Adipocyte (in vitro differentiated cells): Measurements from ENCODE around the gene OLIG2.

Source experiments
- DNase-seq: peaks from one replicate; pipeline ENCODE4 v3.0.0-alpha.2; 2015; ENCODE audit warnings: low read depth
- H3K27me3 ChIP-seq: replicated peaks from 2 replicates; pipeline ENCODE4 v1.7.0; 2013; ENCODE audit warnings: mild to moderate bottlenecking, low read length, moderate library complexity; ENCODE audit not compliant: control insufficient read depth, insufficient read depth
- H3K36me3 ChIP-seq: 2 replicates; pipeline ENCODE4 v1.7.0; 2013; ENCODE audit warnings: low read length, mild to moderate bottlenecking, moderate library complexity; ENCODE audit not compliant: control insufficient read depth, insufficient read depth, severe bottlenecking
- H3K4me1 ChIP-seq: 2 replicates; pipeline ENCODE4 v1.7.0; 2013; ENCODE audit warnings: mild to moderate bottlenecking, low read length, moderate library complexity; ENCODE audit not compliant: control insufficient read depth, insufficient read depth
- H3K4me3 ChIP-seq: 2 replicates; pipeline ENCODE4 v1.7.0; 2013; ENCODE audit warnings: mild to moderate bottlenecking, low read length, moderate library complexity
- H3K9ac ChIP-seq: 2 replicates; pipeline ENCODE4 v1.7.0; 2013; ENCODE audit warnings: mild to moderate bottlenecking, low read length, moderate library complexity
- H3K9me3 ChIP-seq: 2 replicates; pipeline ENCODE4 v1.7.0; 2013; ENCODE audit warnings: mild to moderate bottlenecking, low read length, moderate library complexity; ENCODE audit not compliant: control insufficient read depth

OLIG2 gene

GRCh38 chr21:33008333-33009051, 17.2 kb upstream of the OLIG2 start:
- Histone ChIP-seq H3K9me3 (no peaks in the 10 kb centered on the region), H3K4me3 (no peak overlapping the region), H3K27me3 (peaks cover 28% of the 10 kb centered on the region), H3K36me3 (no peaks in the 10 kb centered on the region), H3K9ac (no peak overlapping the region), H3K4me1 (peaks cover 15% of the 10 kb centered on the region)
- no peak for DNase-seq

GRCh38 chr21:33010931-33011330, 14.8 kb upstream of the OLIG2 start:
- Histone ChIP-seq H3K9me3 (no peaks in the 10 kb centered on the region), H3K27me3 (peaks cover 31% of the 10 kb centered on the region), H3K36me3 (no peaks in the 10 kb centered on the region), H3K9ac (no peak overlapping the region), H3K4me3 (no peak overlapping the region), H3K4me1 (peaks cover 15% of the 10 kb centered on the region)
- no peak for DNase-seq

- peak; percentile 22 for DNase-seq
- no peaks in the 10 kb centered on the region for H3K36me3 ChIP-seq
Observed at GRCh38 chr21:33011462-33011861, 14.3 kb upstream of the OLIG2 start.

GRCh38 chr21:33013626-33014025, 12.1 kb upstream of the OLIG2 start:
- H3K27me3 ChIP-seq = peaks cover 45% of the 10 kb centered on the region
- no peaks in the 10 kb centered on the region for H3K36me3 ChIP-seq
- no peak overlapping the region for H3K4me3 ChIP-seq
- no peak for DNase-seq
- H3K9ac ChIP-seq = no peak overlapping the region
- peaks cover 6% of the 10 kb centered on the region for H3K4me1 ChIP-seq
- H3K9me3 ChIP-seq = no peaks in the 10 kb centered on the region

More at GRCh38 chr21:33011462-33011861, 14.3 kb upstream of the OLIG2 start:
- H3K9me3 ChIP-seq = no peaks in the 10 kb centered on the region
- peaks cover 15% of the 10 kb centered on the region for H3K4me1 ChIP-seq
- H3K27me3 ChIP-seq = peaks cover 33% of the 10 kb centered on the region
- no peak overlapping the region for H3K9ac ChIP-seq
- no peak overlapping the region for H3K4me3 ChIP-seq

- no peak overlapping the region for H3K9ac ChIP-seq
- no peaks in the 10 kb centered on the region for H3K9me3 ChIP-seq
- no peak overlapping the region for H3K4me3 ChIP-seq
- H3K36me3 ChIP-seq = no peaks in the 10 kb centered on the region
- peaks cover 53% of the 10 kb centered on the region for H3K27me3 ChIP-seq
- peaks cover 6% of the 10 kb centered on the region for H3K4me1 ChIP-seq
- no peak for DNase-seq
Observed at GRCh38 chr21:33014331-33014730, 11.4 kb upstream of the OLIG2 start.

GRCh38 chr21:33015096-33015495, 10.6 kb upstream of the OLIG2 start:
- Histone ChIP-seq H3K9me3 (no peaks in the 10 kb centered on the region), H3K9ac (no peak overlapping the region), H3K4me1 (peaks cover 6% of the 10 kb centered on the region), H3K27me3 (peaks cover 58% of the 10 kb centered on the region), H3K36me3 (no peaks in the 10 kb centered on the region), H3K4me3 (no peak overlapping the region)
- DNase-seq = no peak

- H3K4me1 ChIP-seq = peaks cover 6% of the 10 kb centered on the region
- H3K27me3 ChIP-seq = peaks cover 64% of the 10 kb centered on the region
- DNase-seq = no peak
- H3K4me3 ChIP-seq = no peak overlapping the region
- no peak overlapping the region for H3K9ac ChIP-seq
- H3K36me3 ChIP-seq = no peaks in the 10 kb centered on the region
- no peaks in the 10 kb centered on the region for H3K9me3 ChIP-seq
Observed at GRCh38 chr21:33015756-33016155, 10.0 kb upstream of the OLIG2 start.

GRCh38 chr21:33018707-33019465, 6.8 kb upstream of the OLIG2 start:
- Histone ChIP-seq H3K36me3 (no peaks in the 10 kb centered on the region), H3K4me1 (no peaks in the 10 kb centered on the region)
- no peak for DNase-seq

GRCh38 chr21:33019516-33019884, 6.2 kb upstream of the OLIG2 start:
- no peak overlapping the region for H3K4me3 ChIP-seq
- H3K9me3 ChIP-seq = peaks cover 8% of the 10 kb centered on the region
- H3K4me1 ChIP-seq = peaks cover 4% of the 10 kb centered on the region
- no peaks in the 10 kb centered on the region for H3K36me3 ChIP-seq
- H3K9ac ChIP-seq = no peak overlapping the region
- peaks cover 93% of the 10 kb centered on the region for H3K27me3 ChIP-seq
- no peak for DNase-seq

More at GRCh38 chr21:33018707-33019465, 6.8 kb upstream of the OLIG2 start:
- Histone ChIP-seq H3K4me3 (no peak overlapping the region), H3K9me3 (peaks cover 4% of the 10 kb centered on the region), H3K9ac (no peak overlapping the region), H3K27me3 (peaks cover 90% of the 10 kb centered on the region)

GRCh38 chr21:33019885-33020557, 5.7 kb upstream of the OLIG2 start:
- DNase-seq = no peak

GRCh38 chr21:33020558-33021100, 5.1 kb upstream of the OLIG2 start:
- H3K9ac ChIP-seq = no peak overlapping the region
- H3K36me3 ChIP-seq = no peaks in the 10 kb centered on the region
- peaks cover 4% of the 10 kb centered on the region for H3K4me1 ChIP-seq
- peaks cover 8% of the 10 kb centered on the region for H3K9me3 ChIP-seq
- peaks cover 92% of the 10 kb centered on the region for H3K27me3 ChIP-seq
- DNase-seq = no peak
- no peak overlapping the region for H3K4me3 ChIP-seq

More at GRCh38 chr21:33019885-33020557, 5.7 kb upstream of the OLIG2 start:
- no peak overlapping the region for H3K4me3 ChIP-seq
- peaks cover 4% of the 10 kb centered on the region for H3K4me1 ChIP-seq
- H3K9me3 ChIP-seq = peaks cover 8% of the 10 kb centered on the region
- no peaks in the 10 kb centered on the region for H3K36me3 ChIP-seq
- peaks cover 93% of the 10 kb centered on the region for H3K27me3 ChIP-seq
- no peak overlapping the region for H3K9ac ChIP-seq
